ENCODE measurements around the gene PRTN3. TPM values are rescaled to one million over a fixed set of nuclear protein-coding genes. Genes with fewer than 3 reads are reported as not detected.

PRTN3 gene
- total and polyA plus RNA-seq, 2 experiments from 2014 or later, result 0.44 to 0.60 TPM

DNA sequence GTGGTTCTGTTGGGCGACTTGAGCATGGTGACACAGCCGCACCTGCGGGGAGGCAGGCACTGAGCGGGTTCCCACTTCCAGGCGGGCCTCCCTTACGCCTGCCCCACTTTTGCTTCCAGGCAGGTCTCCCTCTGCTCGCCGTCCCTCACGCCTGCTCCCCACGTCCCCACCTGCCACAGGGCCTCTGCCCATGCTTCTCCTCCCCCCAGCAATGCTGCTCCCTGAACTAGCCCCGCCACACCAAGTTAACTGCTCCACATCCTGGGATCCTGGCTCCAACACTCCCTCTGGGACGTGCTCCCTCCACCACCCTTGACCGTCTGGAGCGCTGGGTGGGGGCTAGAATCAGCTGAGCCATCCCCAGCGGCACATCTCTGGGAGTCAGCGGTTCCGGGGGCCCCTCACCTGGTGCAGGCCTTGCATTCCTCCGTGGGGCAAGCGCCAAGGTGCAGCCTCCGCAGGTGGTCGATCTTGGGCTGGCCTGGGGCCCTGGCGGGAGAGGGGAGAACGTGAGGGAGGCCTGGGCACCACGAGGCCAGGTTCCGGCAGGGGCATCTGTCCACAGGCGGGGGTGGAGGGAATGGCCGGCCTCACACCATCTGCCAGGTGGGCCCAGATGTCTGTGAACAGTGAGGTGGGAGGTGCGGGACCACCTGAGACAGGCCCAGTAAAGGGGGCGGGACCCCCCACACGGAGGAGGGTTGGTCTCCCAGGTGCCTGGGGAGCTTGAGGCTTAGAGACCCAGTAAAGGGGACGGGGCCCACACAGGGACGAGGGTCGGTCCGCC lies 27.9 kb downstream of the PRTN3 start:
- peaks cover 10% of the 10 kb centered on the region for H3K36me3 ChIP-seq
- no peak overlapping the region for H3K4me3 ChIP-seq
- H3K27me3 ChIP-seq, result no peaks in the 10 kb centered on the region
- no peak overlapping the region for H3K27ac ChIP-seq
- no peaks in the 10 kb centered on the region for H3K9me3 ChIP-seq (ENCODE audit: low read depth)
- no peak for DNase-seq (ENCODE audit: low read depth in 1 of 2, low spot score in 1 of 2)
- H3K4me1 ChIP-seq (ENCODE audit: low read depth), result no peaks in the 10 kb centered on the region
- no peak for TF ChIP-seq CTCF (IDR thresholded peaks at IDR 0.05; ENCODE audit: low read depth, low read length)

DNA sequence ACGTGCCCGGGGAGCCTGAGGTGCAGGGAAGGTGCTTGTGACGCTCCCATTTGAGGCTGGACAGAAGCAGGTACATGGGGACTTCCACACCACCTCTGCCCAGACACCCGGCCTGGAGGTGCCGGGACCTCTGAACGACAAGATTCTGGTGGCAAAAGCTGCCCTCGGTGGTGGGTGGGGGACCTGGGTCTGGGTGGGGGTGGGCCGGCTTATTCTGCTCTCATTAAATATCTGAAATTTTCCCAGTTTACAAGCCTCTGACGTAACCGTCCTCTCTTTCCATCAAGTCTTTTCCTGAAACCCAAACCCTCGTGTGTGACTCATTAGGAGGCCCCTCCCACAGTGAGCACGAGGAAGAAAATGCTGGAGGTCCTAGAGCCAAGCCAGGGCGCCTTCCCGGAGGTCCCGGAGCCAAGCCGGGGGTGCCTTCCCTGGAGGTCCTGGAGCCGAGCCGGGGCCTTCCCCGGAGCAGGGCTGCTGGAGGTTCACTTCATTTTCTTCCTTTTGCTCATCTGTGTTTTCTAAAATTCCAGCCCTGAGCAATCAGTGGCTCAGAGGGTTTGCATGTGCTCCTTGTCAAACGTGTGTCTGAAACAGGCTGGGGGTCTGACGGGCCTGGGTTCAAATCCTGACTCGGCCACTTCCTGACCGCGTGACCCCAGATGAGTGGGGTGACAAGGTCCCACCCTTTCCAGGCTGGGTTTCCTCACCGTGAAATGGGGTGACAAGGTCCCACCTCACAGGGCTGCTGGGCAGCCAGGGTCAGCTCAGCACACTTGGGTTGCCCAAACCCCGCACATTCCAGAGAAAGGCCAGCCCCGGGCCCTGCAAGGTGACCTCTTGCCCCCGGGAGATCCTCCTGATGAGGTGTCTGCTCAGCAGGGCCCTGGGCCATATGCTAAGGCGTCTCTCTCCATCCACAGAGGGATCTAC lies 28.7 kb downstream of the PRTN3 start:
- peak in 1 of 2 donors; percentile 96 for DNase-seq (ENCODE audit: low read depth in 1 of 2, low spot score in 1 of 2)
- no peaks in the 10 kb centered on the region for H3K27me3 ChIP-seq
- no peaks in the 10 kb centered on the region for H3K9me3 ChIP-seq (ENCODE audit: low read depth)
- H3K36me3 ChIP-seq, result peaks cover 10% of the 10 kb centered on the region
- H3K27ac ChIP-seq, result no peak overlapping the region
- H3K4me3 ChIP-seq, result no peak overlapping the region
- no peaks in the 10 kb centered on the region for H3K4me1 ChIP-seq (ENCODE audit: low read depth)
- no peak for TF ChIP-seq CTCF (IDR thresholded peaks at IDR 0.05; ENCODE audit: low read depth, low read length)

- no peak overlapping the region for H3K27ac ChIP-seq
- TF ChIP-seq CTCF (IDR thresholded peaks at IDR 0.05; ENCODE audit: low read depth, low read length), result no peak
These were observed 29.5 kb downstream of the PRTN3 start for GRCh38 chr19:870314-870713.

GRCh38 chr19:870963-871401 lies 30.2 kb downstream of the PRTN3 start:
- Histone ChIP-seq H3K27me3 (no peaks in the 10 kb centered on the region), H3K4me3 (no peak overlapping the region), H3K36me3 (peaks cover 10% of the 10 kb centered on the region), H3K4me1 (ENCODE audit: low read depth) (no peaks in the 10 kb centered on the region), H3K27ac (no peak overlapping the region), H3K9me3 (ENCODE audit: low read depth) (no peaks in the 10 kb centered on the region)
- TF ChIP-seq CTCF (IDR thresholded peaks at IDR 0.05; ENCODE audit: low read depth, low read length), result no peak
- DNase-seq (ENCODE audit: low read depth in 1 of 2, low spot score in 1 of 2), result peak in 1 of 2 donors; percentile 50

More at GRCh38 chr19:870314-870713, 29.5 kb downstream of the PRTN3 start:
- no peaks in the 10 kb centered on the region for H3K27me3 ChIP-seq
- no peaks in the 10 kb centered on the region for H3K4me1 ChIP-seq (ENCODE audit: low read depth)
- H3K36me3 ChIP-seq, result peaks cover 10% of the 10 kb centered on the region
- no peak overlapping the region for H3K4me3 ChIP-seq
- no peak for DNase-seq (ENCODE audit: low read depth in 1 of 2, low spot score in 1 of 2)
- H3K9me3 ChIP-seq (ENCODE audit: low read depth), result no peaks in the 10 kb centered on the region

- no peaks in the 10 kb centered on the region for H3K4me1 ChIP-seq (ENCODE audit: low read depth)
- H3K4me3 ChIP-seq, result no peak overlapping the region
- DNase-seq (ENCODE audit: low read depth in 1 of 2, low spot score in 1 of 2), result peak; percentile 23 to 56
- no peaks in the 10 kb centered on the region for H3K9me3 ChIP-seq (ENCODE audit: low read depth)
- H3K36me3 ChIP-seq, result peaks cover 10% of the 10 kb centered on the region
- H3K27me3 ChIP-seq, result no peaks in the 10 kb centered on the region
- no peak for TF ChIP-seq CTCF (IDR thresholded peaks at IDR 0.05; ENCODE audit: low read depth, low read length)
- no peak overlapping the region for H3K27ac ChIP-seq
These were observed 30.9 kb downstream of the PRTN3 start for GRCh38 chr19:871446-872265.
